Measurements from ENCODE around the gene CES3. TPM values are rescaled to one million over a fixed set of nuclear protein-coding genes. Genes with fewer than 3 reads are reported as not detected.

CES3 gene
- total RNA-seq, 2 experiments from 2014 or later: 1.4 to 2.7 TPM

DNA sequence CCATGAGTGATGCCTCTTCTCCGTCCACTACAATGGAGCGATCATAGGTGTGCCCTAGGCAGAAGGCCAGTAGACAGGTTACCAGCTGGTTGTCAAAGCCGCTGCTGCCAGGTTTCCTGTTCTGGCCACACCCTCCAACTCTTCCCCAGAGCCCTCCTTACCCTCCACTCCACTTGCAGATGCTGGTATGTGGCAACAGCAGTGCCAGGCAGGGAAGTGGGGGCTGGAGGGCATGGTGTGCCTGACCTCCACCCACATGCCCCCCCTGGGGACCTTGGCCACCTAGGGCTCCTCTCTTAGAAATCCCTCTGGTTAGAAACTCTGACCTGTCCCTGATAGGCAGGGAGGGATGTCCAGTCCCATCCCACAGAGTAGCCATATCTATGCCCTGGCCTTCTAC lies 37.2 kb upstream of the CES3 start:
- no peaks in the 10 kb centered on the region for H3K36me3 ChIP-seq (ENCODE audit: insufficient read depth, low read length)
- no peak overlapping the region for H3K27ac ChIP-seq (ENCODE audit: low read depth, low read length, poor library complexity, severe bottlenecking)
- no peak overlapping the region for H3K4me2 ChIP-seq (ENCODE audit: low read length)
- TF ChIP-seq, protein P1, sequence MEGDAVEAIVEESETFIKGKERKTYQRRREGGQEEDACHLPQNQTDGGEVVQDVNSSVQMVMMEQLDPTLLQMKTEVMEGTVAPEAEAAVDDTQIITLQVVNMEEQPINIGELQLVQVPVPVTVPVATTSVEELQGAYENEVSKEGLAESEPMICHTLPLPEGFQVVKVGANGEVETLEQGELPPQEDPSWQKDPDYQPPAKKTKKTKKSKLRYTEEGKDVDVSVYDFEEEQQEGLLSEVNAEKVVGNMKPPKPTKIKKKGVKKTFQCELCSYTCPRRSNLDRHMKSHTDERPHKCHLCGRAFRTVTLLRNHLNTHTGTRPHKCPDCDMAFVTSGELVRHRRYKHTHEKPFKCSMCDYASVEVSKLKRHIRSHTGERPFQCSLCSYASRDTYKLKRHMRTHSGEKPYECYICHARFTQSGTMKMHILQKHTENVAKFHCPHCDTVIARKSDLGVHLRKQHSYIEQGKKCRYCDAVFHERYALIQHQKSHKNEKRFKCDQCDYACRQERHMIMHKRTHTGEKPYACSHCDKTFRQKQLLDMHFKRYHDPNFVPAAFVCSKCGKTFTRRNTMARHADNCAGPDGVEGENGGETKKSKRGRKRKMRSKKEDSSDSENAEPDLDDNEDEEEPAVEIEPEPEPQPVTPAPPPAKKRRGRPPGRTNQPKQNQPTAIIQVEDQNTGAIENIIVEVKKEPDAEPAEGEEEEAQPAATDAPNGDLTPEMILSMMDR (conservative IDR thresholded peaks at IDR 0.05; ENCODE audit: low read length): no peak
- H3K9me2 ChIP-seq (ENCODE audit: insufficient read depth, low read length): no peaks in the 10 kb centered on the region
- no peaks in the 10 kb centered on the region for H3K79me2 ChIP-seq (ENCODE audit: insufficient read depth, low read depth, low read length)
- H3K4me3 ChIP-seq (ENCODE audit: low read depth, low read length, poor library complexity, severe bottlenecking): no peak overlapping the region
- H4K20me1 ChIP-seq (ENCODE audit: insufficient read depth, low read length): no peaks in the 10 kb centered on the region
- H3K9me3 ChIP-seq (ENCODE audit: low read length): no peaks in the 10 kb centered on the region
- POLR2A ChIA-PET: no interaction called here
- CTCF ChIA-PET (ENCODE audit: unreplicated experiment): no interaction called here
- H2AFZ ChIP-seq (ENCODE audit: low read length): no peak overlapping the region
- intact Hi-C loops (cut with micrococcal nuclease; ENCODE audit: unreplicated experiment): no loop called here
- no peaks in the 10 kb centered on the region for H3K4me1 ChIP-seq (ENCODE audit: insufficient read depth, low read length, poor library complexity, severe bottlenecking)
- no peak for DNase-seq (ENCODE audit: low spot score)
- no TSS peak for BruUV-seq (replicated peaks)

DNA sequence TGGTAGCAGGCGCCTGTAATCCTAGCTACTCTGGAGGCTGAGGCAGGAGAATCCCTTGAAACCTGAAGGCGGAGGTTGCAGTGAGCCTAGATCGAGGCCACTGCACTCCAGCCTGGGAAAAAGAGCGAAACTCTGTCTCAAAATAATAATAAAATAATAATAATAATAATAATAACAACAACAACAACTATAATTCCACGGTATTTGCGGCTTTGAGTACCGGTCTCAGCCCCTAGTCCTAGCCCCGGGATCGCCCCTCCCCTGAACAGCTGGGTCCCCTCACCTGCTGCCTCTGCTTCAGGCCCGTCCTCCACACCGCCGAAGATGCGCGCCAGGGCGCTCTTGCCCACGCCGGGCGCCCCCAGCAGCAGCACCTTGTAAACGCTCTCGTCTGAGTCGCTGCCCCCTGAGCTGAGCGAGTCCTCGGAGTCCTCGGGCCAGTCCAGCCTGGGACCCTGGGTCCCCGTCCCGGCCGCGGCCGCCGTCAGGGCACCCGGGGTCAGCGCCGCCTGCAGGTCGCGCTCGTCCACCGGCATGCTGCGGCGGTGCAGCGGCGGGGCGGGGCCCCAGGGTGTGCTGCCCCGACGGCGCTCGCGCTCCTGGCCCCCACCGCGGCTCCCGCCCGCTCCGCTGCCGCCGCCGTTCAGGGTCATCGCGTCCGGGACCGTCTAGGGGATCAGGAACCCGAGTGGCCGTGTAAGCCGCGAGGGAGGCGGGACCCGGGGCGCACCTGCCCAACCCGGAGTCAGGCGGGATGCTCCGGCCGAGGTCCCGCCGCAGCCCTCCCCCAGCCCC lies 36.3 kb upstream of the CES3 start:
- BruUV-seq (replicated peaks): no TSS peak
- CTCF ChIA-PET (ENCODE audit: unreplicated experiment): no interaction called here
- POLR2A ChIA-PET: no interaction called here
- Histone ChIP-seq H3K27ac (ENCODE audit: low read depth, low read length, poor library complexity, severe bottlenecking) (no peak overlapping the region), H3K4me3 (ENCODE audit: low read depth, low read length, poor library complexity, severe bottlenecking) (no peak overlapping the region), H3K36me3 (ENCODE audit: insufficient read depth, low read length) (no peaks in the 10 kb centered on the region), H3K9me3 (ENCODE audit: low read length) (no peaks in the 10 kb centered on the region), H3K79me2 (ENCODE audit: insufficient read depth, low read depth, low read length) (no peaks in the 10 kb centered on the region), H4K20me1 (ENCODE audit: insufficient read depth, low read length) (no peaks in the 10 kb centered on the region), H3K4me2 (ENCODE audit: low read length) (no peak overlapping the region), H2AFZ (ENCODE audit: low read length) (no peak overlapping the region), H3K9me2 (ENCODE audit: insufficient read depth, low read length) (no peaks in the 10 kb centered on the region), H3K4me1 (ENCODE audit: insufficient read depth, low read length, poor library complexity, severe bottlenecking) (no peaks in the 10 kb centered on the region)
- DNase-seq (ENCODE audit: low spot score): no peak
- TF ChIP-seq, protein P1 (conservative IDR thresholded peaks at IDR 0.05; ENCODE audit: low read length): no peak
- intact Hi-C loops (cut with micrococcal nuclease; ENCODE audit: unreplicated experiment): no loop called here

DNA sequence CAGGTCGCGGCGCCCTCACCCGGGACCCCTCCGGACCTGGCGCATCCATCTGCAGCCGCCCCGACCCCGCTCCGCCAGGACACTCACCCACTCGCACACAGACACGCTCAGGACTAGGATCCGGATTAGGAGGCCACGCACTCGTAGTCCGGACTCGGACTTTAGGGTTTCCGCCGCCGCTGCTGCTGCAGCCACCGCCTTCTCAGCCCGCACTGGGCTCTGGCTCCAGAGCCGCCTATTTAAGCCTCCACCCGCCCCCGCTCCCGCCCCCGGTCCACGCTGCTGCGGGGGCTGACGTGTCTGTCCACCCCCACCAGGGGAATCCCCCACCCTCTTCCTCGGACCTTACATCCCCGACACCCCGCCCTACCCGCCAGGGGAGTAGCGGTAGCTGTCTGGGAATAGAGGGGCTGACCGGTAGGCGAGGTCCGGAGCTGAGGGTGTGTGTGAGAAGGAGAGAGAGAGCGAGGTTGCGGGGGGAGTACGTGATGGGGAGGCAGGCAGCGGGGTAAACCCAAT lies 35.7 kb upstream of the CES3 start, which contains the start of gene RRAD:
Gene RRAD, minus strand, starts transcription at position 214 of the 519 bp plus-strand sequence. CDS start 356 bp downstream, outside the sequence.
- POLR2A ChIA-PET: no interaction called here
- no peaks in the 10 kb centered on the region for H3K36me3 ChIP-seq (ENCODE audit: insufficient read depth, low read length)

More for the DNA sequence above, 35.7 kb upstream of the CES3 start, which contains the start of gene RRAD:
- Histone ChIP-seq H3K4me2 (ENCODE audit: low read length) (no peak within 1 kb of the TSS), H3K4me3 (ENCODE audit: low read depth, low read length, poor library complexity, severe bottlenecking) (no peak within 1 kb of the TSS), H2AFZ (ENCODE audit: low read length) (no peak within 1 kb of the TSS), H3K9me2 (ENCODE audit: insufficient read depth, low read length) (no peaks in the 10 kb centered on the region), H3K79me2 (ENCODE audit: insufficient read depth, low read depth, low read length) (no peaks in the 10 kb centered on the region), H3K9me3 (ENCODE audit: low read length) (no peaks in the 10 kb centered on the region), H3K4me1 (ENCODE audit: insufficient read depth, low read length, poor library complexity, severe bottlenecking) (no peaks in the 10 kb centered on the region), H4K20me1 (ENCODE audit: insufficient read depth, low read length) (no peaks in the 10 kb centered on the region), H3K27ac (ENCODE audit: low read depth, low read length, poor library complexity, severe bottlenecking) (no peak within 1 kb of the TSS)
- CTCF ChIA-PET (ENCODE audit: unreplicated experiment): no interaction called here
- DNase-seq (ENCODE audit: low spot score): no peak
- TF ChIP-seq, protein P1 (conservative IDR thresholded peaks at IDR 0.05; ENCODE audit: low read length): no peak
- no peak for TF ChIP-seq EZH2phosphoT487 (IDR thresholded peaks at IDR 0.05; ENCODE audit: borderline replicate concordance, low read depth, low read length)
- intact Hi-C loops (cut with micrococcal nuclease; ENCODE audit: unreplicated experiment): no loop called here
- no TSS peak for BruUV-seq (replicated peaks)

Measured in OCI-LY7 (cell line).